Vagina (tissue), 2 donors: ENCODE results near the gene DNMT3L.

Experiments used
- POLR2A ChIP-seq, 2 donors: fragments of 450-650 bp; IDR thresholded peaks; one replicate each; pipeline ENCODE4 v1.6.1; 2017; ENCODE audit warnings: antibody characterized with exemption in 2 of 2, mild to moderate bottlenecking in 2 of 2, moderate library complexity in 2 of 2
- POLR2AphosphoS5 ChIP-seq, 2 donors: sonication (generic); formaldehyde crosslinking; IDR thresholded peaks; one replicate each; pipeline ENCODE4 v1.9.0; 2017; ENCODE audit warnings: antibody characterized with exemption in 2 of 2, mild to moderate bottlenecking in 2 of 2, low read depth in 1 of 2; ENCODE audit not compliant: insufficient read depth in 1 of 2
- TF ChIP-seq, protein P1 (sequence below), 3 experiments: fragments of 450-650 bp in 2 of 3; fragments of 200-600 bp in 1 of 3; sonication (generic) in 1 of 3; IDR thresholded peaks; one replicate each; pipeline ENCODE4 v1.5.1; 2017 to 2019; ENCODE audit warnings: antibody characterized with exemption in 3 of 3, mild to moderate bottlenecking in 2 of 3, moderate library complexity in 2 of 3

DNA sequence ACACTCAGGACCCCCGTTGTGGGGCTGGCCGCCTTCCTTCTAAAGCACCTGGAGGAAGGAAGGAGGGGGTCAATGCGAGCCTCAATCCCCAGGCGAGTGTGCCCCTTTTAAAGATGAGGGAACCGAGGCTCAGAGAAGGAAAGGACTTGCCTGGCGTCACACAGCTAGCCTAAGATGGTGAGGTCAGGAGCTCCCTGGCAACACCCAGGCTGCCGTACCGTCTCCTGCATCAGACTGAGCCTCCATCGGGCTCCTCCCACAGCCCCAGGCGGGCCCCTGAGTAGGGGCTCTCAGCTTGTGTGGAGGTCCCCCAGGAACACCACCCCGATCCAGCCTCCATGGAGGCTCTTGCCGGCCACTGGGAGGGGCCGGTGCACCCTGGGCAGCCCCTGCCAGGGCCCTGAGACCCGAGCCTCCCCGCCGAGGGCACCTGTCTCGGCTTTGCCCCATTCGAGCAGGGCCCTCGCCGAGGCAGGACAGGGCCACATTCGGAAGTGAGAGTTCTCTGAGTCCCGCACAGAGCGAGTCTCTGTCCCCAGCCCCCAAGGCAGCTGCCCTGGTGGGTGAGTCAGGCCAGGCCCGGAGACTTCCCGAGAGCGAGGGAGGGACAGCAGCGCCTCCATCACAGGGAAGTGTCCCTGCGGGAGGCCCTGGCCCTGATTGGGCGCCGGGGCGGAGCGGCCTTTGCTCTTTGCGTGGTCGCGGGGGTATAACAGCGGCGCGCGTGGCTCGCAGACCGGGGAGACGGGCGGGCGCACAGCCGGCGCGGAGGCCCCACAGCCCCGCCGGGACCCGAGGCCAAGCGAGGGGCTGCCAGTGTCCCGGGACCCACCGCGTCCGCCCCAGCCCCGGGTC, 23.7 kb upstream of the DNMT3L start, which contains the start of gene AIRE:
- TF ChIP-seq, protein P1, sequence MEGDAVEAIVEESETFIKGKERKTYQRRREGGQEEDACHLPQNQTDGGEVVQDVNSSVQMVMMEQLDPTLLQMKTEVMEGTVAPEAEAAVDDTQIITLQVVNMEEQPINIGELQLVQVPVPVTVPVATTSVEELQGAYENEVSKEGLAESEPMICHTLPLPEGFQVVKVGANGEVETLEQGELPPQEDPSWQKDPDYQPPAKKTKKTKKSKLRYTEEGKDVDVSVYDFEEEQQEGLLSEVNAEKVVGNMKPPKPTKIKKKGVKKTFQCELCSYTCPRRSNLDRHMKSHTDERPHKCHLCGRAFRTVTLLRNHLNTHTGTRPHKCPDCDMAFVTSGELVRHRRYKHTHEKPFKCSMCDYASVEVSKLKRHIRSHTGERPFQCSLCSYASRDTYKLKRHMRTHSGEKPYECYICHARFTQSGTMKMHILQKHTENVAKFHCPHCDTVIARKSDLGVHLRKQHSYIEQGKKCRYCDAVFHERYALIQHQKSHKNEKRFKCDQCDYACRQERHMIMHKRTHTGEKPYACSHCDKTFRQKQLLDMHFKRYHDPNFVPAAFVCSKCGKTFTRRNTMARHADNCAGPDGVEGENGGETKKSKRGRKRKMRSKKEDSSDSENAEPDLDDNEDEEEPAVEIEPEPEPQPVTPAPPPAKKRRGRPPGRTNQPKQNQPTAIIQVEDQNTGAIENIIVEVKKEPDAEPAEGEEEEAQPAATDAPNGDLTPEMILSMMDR (IDR thresholded peaks at IDR 0.05) = no peak
- no peak for TF ChIP-seq POLR2A (IDR thresholded peaks at IDR 0.05)
- no peak for TF ChIP-seq POLR2AphosphoS5 (IDR thresholded peaks at IDR 0.05; ENCODE audit: insufficient read depth in 1 of 2, low read depth in 1 of 2)
